HAP-1 (cell line): ENCODE data around the gene MAN1A2.

Source experiments
- DNase-seq, 2 experiments: peaks; one replicate each; pipeline ENCODE4 v3.0.0-alpha.2; 2016 to 2020; ENCODE audit warnings: low spot score in 2 of 2
- H3K27me3 ChIP-seq: fragments of 250-450 bp; sonication (Bioruptor Pico); 2 replicates; pipeline ENCODE4 v1.5.1; 2020; ENCODE audit warnings: low read depth, mild to moderate bottlenecking, moderate library complexity
- H3K36me3 ChIP-seq: fragments of 250-450 bp; sonication (Bioruptor Pico); replicated peaks from 2 replicates; pipeline ENCODE4 v1.5.1; 2020; ENCODE audit warnings: mild to moderate bottlenecking
- H3K4me1 ChIP-seq: fragments of 250-450 bp; sonication (Bioruptor Pico); 2 replicates; pipeline ENCODE4 v1.5.1; 2020; ENCODE audit warnings: mild to moderate bottlenecking
- H3K4me3 ChIP-seq: fragments of 250-450 bp; sonication (Bioruptor Pico); 2 replicates; pipeline ENCODE4 v1.5.1; 2020; ENCODE audit warnings: mild to moderate bottlenecking, moderate library complexity
- H3K9me3 ChIP-seq: fragments of 250-450 bp; sonication (Bioruptor Pico); 2 replicates; pipeline ENCODE4 v1.5.1; 2020; ENCODE audit warnings: mild to moderate bottlenecking, moderate library complexity
- in situ Hi-C: fragments of 300-500 bp; cut with MboI; formaldehyde crosslinking; loops from 3 replicates; pipeline ENCODE4 v1.14.3; 2020; ENCODE audit warnings: low sequenced_read_pairs, inconsistent platforms, mixed read lengths

Gene MAN1A2

GRCh38 chr1:117577191-117577885 lies 210.1 kb downstream of the MAN1A2 start:
- Histone ChIP-seq H3K36me3 (no peaks in the 10 kb centered on the region), H3K4me1 (no peaks in the 10 kb centered on the region), H3K27me3 (no peaks in the 10 kb centered on the region), H3K4me3 (no peak overlapping the region), H3K9me3 (no peaks in the 10 kb centered on the region)
- DNase-seq, result no peak
- in situ Hi-C loops, result no loop called here

GRCh38 chr1:117578466-117578865 lies 211.2 kb downstream of the MAN1A2 start:
- in situ Hi-C loops, result no loop called here
- Histone ChIP-seq H3K4me1 (no peaks in the 10 kb centered on the region), H3K4me3 (no peak overlapping the region), H3K9me3 (no peaks in the 10 kb centered on the region), H3K36me3 (no peaks in the 10 kb centered on the region), H3K27me3 (no peaks in the 10 kb centered on the region)
- no peak for DNase-seq
